ENCODE data around the gene ITM2C.

ITM2C gene

DNA sequence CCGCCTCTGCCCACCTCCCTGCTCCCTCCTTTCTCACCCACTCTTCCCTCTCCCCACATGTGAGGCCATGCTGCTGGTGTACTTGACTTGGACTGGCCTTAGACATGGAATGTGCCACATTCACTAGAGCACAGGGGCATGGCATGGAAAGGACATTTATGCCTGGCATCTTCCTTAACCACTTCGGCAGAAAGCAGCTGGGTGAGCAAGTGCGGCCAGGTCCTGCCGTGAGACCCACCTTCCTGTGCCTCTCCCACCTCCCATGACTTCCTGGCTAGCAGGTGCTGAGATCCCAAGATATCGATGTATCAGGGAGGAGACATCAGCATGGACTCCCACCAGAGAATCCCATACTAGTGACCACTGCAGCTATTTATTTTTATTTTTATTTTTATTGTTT, 47.3 kb downstream of the ITM2C start:
- no peak overlapping the region for H3K4me3 ChIP-seq (replicated peaks in 1 of 2; ENCODE audit: low read depth in 2 of 2, low read length in 2 of 2)
- TF ChIP-seq, protein P1, sequence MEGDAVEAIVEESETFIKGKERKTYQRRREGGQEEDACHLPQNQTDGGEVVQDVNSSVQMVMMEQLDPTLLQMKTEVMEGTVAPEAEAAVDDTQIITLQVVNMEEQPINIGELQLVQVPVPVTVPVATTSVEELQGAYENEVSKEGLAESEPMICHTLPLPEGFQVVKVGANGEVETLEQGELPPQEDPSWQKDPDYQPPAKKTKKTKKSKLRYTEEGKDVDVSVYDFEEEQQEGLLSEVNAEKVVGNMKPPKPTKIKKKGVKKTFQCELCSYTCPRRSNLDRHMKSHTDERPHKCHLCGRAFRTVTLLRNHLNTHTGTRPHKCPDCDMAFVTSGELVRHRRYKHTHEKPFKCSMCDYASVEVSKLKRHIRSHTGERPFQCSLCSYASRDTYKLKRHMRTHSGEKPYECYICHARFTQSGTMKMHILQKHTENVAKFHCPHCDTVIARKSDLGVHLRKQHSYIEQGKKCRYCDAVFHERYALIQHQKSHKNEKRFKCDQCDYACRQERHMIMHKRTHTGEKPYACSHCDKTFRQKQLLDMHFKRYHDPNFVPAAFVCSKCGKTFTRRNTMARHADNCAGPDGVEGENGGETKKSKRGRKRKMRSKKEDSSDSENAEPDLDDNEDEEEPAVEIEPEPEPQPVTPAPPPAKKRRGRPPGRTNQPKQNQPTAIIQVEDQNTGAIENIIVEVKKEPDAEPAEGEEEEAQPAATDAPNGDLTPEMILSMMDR (IDR thresholded peaks at IDR 0.05; ENCODE audit: low read depth, low read length): no peak
- no peak for DNase-seq (ENCODE audit: low read depth in 2 of 2)

DNA sequence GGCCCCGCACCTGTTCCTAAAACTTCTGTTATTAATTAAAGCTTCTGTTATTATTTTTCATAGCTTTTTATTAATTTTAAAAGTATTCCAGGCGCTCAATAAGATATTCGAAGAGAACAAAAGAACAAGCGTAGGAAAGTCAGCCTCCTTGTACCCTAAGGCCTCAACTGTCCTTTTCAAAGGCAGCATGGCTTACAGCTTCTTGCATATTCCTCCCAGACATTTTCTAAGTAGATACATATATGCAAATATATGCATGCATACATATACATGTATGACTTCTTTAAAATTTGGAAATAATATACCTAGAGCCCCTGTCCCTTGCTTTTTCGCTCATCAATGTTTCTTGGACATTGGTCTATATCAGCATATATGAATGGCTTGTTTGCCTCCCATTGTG, 48.0 kb downstream of the ITM2C start:
- no peak overlapping the region for H3K4me3 ChIP-seq (replicated peaks in 1 of 2; ENCODE audit: low read depth in 2 of 2, low read length in 2 of 2)
- TF ChIP-seq, protein P1 (IDR thresholded peaks at IDR 0.05; ENCODE audit: low read depth, low read length): no peak
- DNase-seq (ENCODE audit: low read depth in 2 of 2): no peak

DNA sequence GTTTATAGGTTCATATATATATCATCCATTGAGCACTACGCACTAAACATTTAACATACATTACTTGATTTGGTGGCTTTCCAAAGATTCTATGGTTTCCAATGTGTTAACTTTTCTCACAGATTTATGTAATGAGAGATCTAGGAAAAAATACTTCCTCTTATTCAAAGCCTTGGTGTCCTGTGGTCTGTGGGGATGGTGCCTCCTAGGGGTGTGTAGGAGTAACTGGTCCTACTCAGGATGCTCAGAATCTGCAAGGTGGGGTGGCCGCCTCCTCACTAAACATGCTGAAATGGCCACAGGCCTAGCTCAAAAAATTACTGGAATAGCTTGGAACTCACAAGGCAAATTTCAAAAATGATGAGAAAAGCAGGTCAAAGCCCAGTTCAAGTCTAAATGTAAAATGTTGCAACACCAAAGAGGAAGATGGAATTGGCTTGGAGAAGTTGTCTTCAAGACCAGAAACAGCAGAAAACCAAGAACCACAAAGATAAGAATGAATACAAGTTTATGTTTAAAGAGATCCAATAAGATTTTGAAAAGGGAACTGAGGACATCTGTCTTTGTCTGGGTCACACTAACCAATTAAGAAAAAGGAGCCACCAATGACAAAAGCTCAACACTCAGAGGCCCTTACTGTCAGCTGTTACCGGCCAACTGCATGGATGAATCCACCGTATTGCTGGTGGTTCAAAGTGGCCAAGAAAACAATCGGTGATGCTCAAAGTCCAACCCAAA, 48.8 kb downstream of the ITM2C start:
- TF ChIP-seq, protein P1 (IDR thresholded peaks at IDR 0.05; ENCODE audit: low read depth, low read length): peak; percentile 55
- no peak overlapping the region for H3K4me3 ChIP-seq (replicated peaks in 1 of 2; ENCODE audit: low read depth in 2 of 2, low read length in 2 of 2)
- peak; percentile 37 to 41 for DNase-seq (ENCODE audit: low read depth in 2 of 2)

DNA sequence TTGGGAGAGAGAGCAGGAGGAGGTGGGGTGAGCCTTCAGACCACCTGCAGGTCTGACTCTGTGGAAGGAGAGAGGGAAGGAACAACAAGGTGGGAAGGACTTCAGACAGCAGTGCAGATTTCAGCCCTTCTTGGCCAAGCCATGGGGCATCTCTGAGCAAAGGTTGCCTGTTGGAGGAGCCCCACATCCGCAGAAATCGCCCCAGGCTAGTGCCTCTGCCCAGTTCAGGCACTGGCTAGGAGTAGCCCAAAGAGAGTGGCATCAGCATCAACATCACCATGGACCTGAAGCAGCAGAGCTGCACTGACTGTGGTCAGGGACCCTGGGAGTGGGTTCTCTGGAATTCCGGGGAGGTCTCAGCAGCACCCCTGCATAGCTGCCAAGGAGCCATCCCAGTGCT, 50.1 kb downstream of the ITM2C start:
- TF ChIP-seq, protein P1 (IDR thresholded peaks at IDR 0.05; ENCODE audit: low read depth, low read length): no peak
- DNase-seq (ENCODE audit: low read depth in 2 of 2): no peak
- no peak overlapping the region for H3K4me3 ChIP-seq (replicated peaks in 1 of 2; ENCODE audit: low read depth in 2 of 2, low read length in 2 of 2)

DNA sequence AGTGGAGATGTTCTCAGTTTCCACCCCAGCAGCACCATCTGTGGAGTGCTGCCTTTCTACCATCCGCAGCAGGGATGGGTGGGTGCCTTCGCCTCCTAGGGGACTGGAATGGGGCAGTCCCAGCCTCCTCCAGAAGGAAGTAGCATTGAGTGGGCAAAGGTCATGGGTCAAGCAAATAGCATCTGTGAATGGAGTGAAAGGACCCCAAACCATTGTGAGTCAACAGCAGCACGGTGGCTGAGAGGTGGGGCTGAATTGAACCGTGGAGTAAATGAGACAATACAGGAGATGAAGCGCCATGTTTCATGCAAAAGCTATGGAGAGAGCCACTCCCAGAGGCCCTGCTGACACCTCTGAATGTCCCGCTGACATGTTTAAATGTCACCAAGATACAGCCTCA, 50.6 kb downstream of the ITM2C start:
- H3K4me3 ChIP-seq (replicated peaks in 1 of 2; ENCODE audit: low read depth in 2 of 2, low read length in 2 of 2): no peak overlapping the region
- DNase-seq (ENCODE audit: low read depth in 2 of 2): no peak
- TF ChIP-seq, protein P1 (IDR thresholded peaks at IDR 0.05; ENCODE audit: low read depth, low read length): no peak

DNA sequence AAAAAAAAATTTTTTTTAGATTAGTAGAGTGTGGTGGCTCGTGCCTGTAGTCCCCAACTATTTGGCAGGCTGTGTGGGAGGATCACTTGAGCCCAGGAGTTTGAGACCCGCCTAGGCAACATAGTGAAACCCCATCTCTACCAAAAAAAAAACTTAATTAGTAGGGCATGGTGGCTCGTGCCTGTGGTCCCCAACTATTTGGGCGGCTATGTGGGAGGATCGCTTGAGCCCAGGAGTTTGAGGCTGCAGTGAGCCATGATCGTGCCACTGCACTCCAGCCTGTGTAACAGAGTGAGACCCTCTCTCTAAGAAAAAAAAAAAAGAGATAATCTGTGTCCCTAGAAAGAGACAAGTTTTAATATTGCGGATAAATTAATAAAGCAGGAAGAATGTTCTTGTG, 51.5 kb downstream of the ITM2C start:
- TF ChIP-seq, protein P1 (IDR thresholded peaks at IDR 0.05; ENCODE audit: low read depth, low read length): no peak
- DNase-seq (ENCODE audit: low read depth in 2 of 2): no peak
- H3K4me3 ChIP-seq (replicated peaks in 1 of 2; ENCODE audit: low read depth in 2 of 2, low read length in 2 of 2): no peak overlapping the region

DNA sequence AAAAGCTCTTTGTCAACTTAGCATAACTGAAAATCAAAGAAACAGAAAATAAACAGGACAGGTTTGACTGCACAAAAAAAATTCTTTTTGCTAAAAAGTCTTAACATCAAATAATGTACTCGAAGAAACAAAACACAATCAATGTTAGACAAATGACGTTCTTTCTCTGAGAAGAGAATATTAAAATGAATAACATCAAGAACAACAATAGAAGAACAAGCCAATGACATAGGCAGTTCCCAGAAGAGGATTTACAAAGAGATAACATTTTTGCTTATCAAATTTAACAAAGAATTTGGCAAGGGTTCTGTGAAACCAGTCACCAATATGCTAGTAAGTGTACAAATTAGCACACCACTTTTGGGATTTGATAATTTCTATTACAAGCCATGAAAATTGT, 54.5 kb downstream of the ITM2C start:
- H3K4me3 ChIP-seq (replicated peaks in 1 of 2; ENCODE audit: low read depth in 2 of 2, low read length in 2 of 2): no peak overlapping the region
- no peak for DNase-seq (ENCODE audit: low read depth in 2 of 2)
- TF ChIP-seq, protein P1 (IDR thresholded peaks at IDR 0.05; ENCODE audit: low read depth, low read length): no peak

All from cardiac fibroblast (primary cell).